Karpas-422 (cell line): ENCODE data around the gene UVSSA. TPM values are rescaled to one million over a fixed set of nuclear protein-coding genes. Genes with fewer than 3 reads are reported as not detected.

ENCODE experiments used
- DNase-seq: peaks from one replicate; pipeline ENCODE4 v3.0.0-alpha.2; 2015
- H2AFZ ChIP-seq: fragments of 200-600 bp; sonication (generic); 2 replicates; pipeline ENCODE4 v1.6.1; 2014; ENCODE audit warnings: antibody characterized with exemption, low read length, mixed read lengths
- H3K27ac ChIP-seq: fragments of 200-600 bp; sonication (generic); 2 replicates; pipeline ENCODE4 v1.5.1; 2014; ENCODE audit warnings: mild to moderate bottlenecking, low read length, moderate library complexity
- H3K27me3 ChIP-seq: fragments of 200-600 bp; sonication (generic); 2 replicates; pipeline ENCODE4 v1.6.1; 2014; ENCODE audit warnings: low read length, mixed read lengths
- H3K36me3 ChIP-seq: fragments of 200-600 bp; sonication (generic); 2 replicates; pipeline ENCODE4 v1.6.1; 2014; ENCODE audit warnings: low read length, mixed read lengths; ENCODE audit not compliant: insufficient read depth
- H3K4me1 ChIP-seq: fragments of 200-600 bp; sonication (generic); 2 replicates; pipeline ENCODE4 v1.6.1; 2014; ENCODE audit warnings: mild to moderate bottlenecking, low read length, mixed read lengths
- H3K4me2 ChIP-seq: fragments of 200-600 bp; sonication (generic); 2 replicates; pipeline ENCODE4 v1.6.1; 2014; ENCODE audit warnings: low read length, low read depth, mild to moderate bottlenecking; ENCODE audit not compliant: poor library complexity, severe bottlenecking
- H3K4me3 ChIP-seq: fragments of 200-600 bp; sonication (generic); 2 replicates; pipeline ENCODE4 v1.5.1; 2014; ENCODE audit warnings: mild to moderate bottlenecking, antibody characterized with exemption, low read length, mixed read lengths
- H3K79me2 ChIP-seq: fragments of 200-600 bp; sonication (generic); 2 replicates; pipeline ENCODE4 v1.6.1; 2014; ENCODE audit warnings: mild to moderate bottlenecking, low read length, mixed read lengths
- H3K9ac ChIP-seq: fragments of 200-600 bp; sonication (generic); 2 replicates; pipeline ENCODE4 v1.6.0; 2014; ENCODE audit warnings: low read length
- H3K9me2 ChIP-seq: fragments of 200-600 bp; sonication (generic), shearing (Covaris generic); replicated peaks from 2 replicates; pipeline ENCODE4 v1.6.0; 2014; ENCODE audit warnings: mild to moderate bottlenecking, low read length, moderate library complexity; ENCODE audit not compliant: insufficient read depth
- H3K9me3 ChIP-seq: fragments of 300-700, 200-600 bp; sonication (generic); 2 replicates; pipeline ENCODE4 v1.6.1; 2014; ENCODE audit warnings: low read length, mixed read lengths
- H4K20me1 ChIP-seq: fragments of 200-600 bp; sonication (generic); 2 replicates; pipeline ENCODE4 v1.6.1; 2014; ENCODE audit warnings: mild to moderate bottlenecking, antibody characterized with exemption, low read length, low read depth; ENCODE audit not compliant: insufficient read depth
- total RNA-seq: library from RNA; depleted of rRNA; stranded (reverse); fragments of >200 nt; shearing (Covaris generic); gene quantifications from 2 replicates; pipeline ENCODE4 v1.2.3, GENCODE V29; 2014; ENCODE audit warnings: low replicate concordance

Gene UVSSA
- total RNA-seq, 1 experiment from 2014 or later: 12.4 TPM

DNA sequence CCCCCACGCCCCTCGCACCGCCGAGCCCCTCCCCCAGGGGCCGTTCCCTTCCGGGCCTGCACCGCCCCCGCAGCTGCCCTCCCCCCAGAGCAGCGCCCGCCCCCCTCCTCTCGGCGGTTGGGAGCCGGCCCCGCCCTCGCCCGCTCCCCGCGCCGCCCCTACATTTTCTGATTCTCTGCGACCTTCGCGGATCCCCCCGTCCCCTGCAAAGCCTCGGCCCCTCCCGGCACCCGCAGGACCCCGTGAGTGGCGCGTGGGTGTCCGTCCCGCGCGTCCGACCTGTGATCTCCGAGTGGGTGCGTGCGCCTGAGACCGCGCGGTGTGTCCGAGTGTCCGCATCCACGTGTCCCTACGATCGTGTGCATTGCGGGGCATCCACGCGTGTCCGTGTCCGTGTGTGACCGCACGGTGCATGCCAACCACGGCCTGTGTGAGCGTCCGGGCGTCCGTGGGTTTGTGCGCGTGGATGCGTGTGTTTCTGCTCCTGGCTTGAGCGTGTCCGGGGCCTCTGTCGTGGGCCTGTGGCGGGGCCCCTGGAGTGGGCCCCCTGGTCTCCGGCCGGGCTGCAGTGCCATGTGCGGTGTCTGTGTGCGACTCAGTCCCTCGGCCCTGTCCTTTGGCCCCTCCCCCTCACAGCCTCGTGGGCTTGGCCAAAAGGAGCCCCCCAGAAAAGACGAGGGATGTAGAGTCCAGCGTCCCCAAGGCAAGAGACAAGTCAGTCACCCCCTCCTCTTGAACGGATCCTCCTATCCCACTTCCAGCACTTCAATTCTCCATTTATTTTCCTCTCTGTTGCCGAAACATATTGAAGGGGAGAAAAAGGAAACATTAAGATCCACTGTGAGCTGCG is 68.0 kb downstream of the UVSSA start:
- H3K79me2 ChIP-seq: no peaks in the 10 kb centered on the region
- H4K20me1 ChIP-seq: no peaks in the 10 kb centered on the region
- no peaks in the 10 kb centered on the region for H3K9me2 ChIP-seq
- H3K27me3 ChIP-seq: no peaks in the 10 kb centered on the region
- H2AFZ ChIP-seq: no peak overlapping the region
- no peak for DNase-seq
- H3K4me1 ChIP-seq: no peaks in the 10 kb centered on the region
- H3K4me3 ChIP-seq: no peak overlapping the region
- H3K9ac ChIP-seq: no peak overlapping the region
- H3K27ac ChIP-seq: no peak overlapping the region
- no peak overlapping the region for H3K4me2 ChIP-seq
- no peaks in the 10 kb centered on the region for H3K9me3 ChIP-seq
- H3K36me3 ChIP-seq: no peaks in the 10 kb centered on the region

DNA sequence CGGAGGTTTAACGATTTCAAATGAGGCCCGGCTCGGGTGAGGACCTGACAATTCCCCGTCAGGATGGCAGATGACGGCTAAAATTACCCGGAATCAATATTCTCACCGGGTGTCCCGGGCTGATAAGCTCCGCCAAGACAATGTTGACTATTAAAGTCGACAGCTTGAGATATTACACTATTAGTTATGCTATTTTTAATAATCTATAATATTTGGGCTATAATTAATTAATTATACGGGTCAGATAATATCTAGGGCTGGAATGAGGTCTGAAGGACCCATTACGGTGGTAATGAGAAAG is 68.6 kb downstream of the UVSSA start:
- Histone ChIP-seq H3K9me2 (no peaks in the 10 kb centered on the region), H3K4me2 (no peak overlapping the region), H3K4me3 (no peak overlapping the region), H3K36me3 (no peaks in the 10 kb centered on the region), H2AFZ (no peak overlapping the region), H3K9ac (no peak overlapping the region), H3K9me3 (no peaks in the 10 kb centered on the region), H3K27me3 (no peaks in the 10 kb centered on the region), H3K27ac (no peak overlapping the region), H4K20me1 (no peaks in the 10 kb centered on the region), H3K79me2 (no peaks in the 10 kb centered on the region), H3K4me1 (no peaks in the 10 kb centered on the region)
- no peak for DNase-seq

DNA sequence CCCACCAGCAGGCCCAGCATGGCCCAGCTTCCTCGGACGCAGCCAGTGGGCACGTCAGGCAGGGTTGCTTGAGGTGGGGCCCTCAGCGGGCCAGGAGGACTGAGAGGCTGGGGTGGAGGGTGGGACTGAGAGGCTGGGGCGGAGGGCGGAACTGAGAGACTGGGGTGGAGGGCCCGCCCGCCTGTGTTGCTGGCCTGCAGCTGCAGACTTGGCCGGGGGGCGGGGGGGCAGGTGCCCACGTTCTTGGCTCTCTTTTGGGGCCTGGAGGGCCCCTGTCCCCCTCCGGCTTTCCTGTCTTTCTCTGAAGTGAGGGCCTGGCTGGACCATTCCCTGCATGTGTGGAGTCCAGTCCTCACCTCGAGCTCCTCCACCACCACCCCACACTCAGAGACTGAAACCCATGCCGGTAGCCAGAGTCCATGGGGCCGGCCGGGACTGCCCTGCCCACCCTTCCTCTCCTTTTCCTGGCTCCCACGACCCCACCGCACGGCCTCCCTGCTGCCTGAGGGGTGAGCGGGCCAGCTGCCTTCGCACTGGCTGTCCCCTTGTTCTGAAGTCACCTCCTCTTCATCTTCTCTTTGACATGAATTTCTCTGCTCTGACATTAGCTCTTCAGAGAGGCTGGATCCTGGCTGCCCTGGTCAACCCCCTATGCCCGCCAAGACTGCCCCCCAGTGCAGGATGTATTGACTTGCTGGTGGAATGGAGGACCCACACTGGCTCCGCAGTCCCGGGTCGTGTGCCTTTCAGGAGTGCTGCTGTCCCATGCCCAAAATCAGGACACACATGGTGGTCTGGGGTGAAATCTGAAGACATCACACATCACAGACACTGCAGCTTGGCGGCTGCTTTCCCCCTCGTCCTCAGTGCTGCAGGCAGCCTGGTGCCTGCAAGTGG is 69.3 kb downstream of the UVSSA start:
- Histone ChIP-seq H3K9ac (no peak overlapping the region), H3K4me1 (no peaks in the 10 kb centered on the region), H3K4me2 (no peak overlapping the region), H2AFZ (no peak overlapping the region), H3K36me3 (no peaks in the 10 kb centered on the region), H3K9me3 (no peaks in the 10 kb centered on the region), H4K20me1 (no peaks in the 10 kb centered on the region), H3K4me3 (no peak overlapping the region), H3K27ac (no peak overlapping the region), H3K79me2 (no peaks in the 10 kb centered on the region), H3K27me3 (no peaks in the 10 kb centered on the region), H3K9me2 (no peaks in the 10 kb centered on the region)
- no peak for DNase-seq

DNA sequence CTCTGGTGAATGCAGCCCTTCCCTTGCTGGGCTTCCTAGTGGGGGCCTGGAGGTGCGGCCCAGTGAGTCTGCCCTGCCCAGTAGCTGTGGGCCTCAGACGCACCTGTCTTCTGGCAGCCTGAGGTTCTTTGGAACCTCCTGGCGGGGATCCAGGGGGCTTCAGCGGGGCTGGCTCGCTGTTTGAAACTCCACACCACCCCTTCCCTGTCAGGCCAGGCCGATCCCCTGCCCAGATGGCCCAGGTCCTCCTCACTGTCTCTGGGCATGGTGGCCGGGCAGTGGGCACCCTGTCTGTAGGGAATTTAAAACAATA is 69.9 kb downstream of the UVSSA start:
- no peaks in the 10 kb centered on the region for H3K27me3 ChIP-seq

GRCh38 chr4:1417522-1418390 is 70.7 kb downstream of the UVSSA start:
- no peak overlapping the region for H3K4me2 ChIP-seq
- no peaks in the 10 kb centered on the region for H3K4me1 ChIP-seq
- no peaks in the 10 kb centered on the region for H3K9me3 ChIP-seq
- no peaks in the 10 kb centered on the region for H4K20me1 ChIP-seq
- no peak overlapping the region for H3K9ac ChIP-seq
- DNase-seq: no peak
- H2AFZ ChIP-seq: no peak overlapping the region
- H3K27ac ChIP-seq: no peak overlapping the region
- no peaks in the 10 kb centered on the region for H3K9me2 ChIP-seq
- H3K79me2 ChIP-seq: no peaks in the 10 kb centered on the region
- no peaks in the 10 kb centered on the region for H3K36me3 ChIP-seq
- H3K27me3 ChIP-seq: no peaks in the 10 kb centered on the region
- H3K4me3 ChIP-seq: no peak overlapping the region

More for the DNA sequence above, 69.9 kb downstream of the UVSSA start:
- no peaks in the 10 kb centered on the region for H4K20me1 ChIP-seq
- no peaks in the 10 kb centered on the region for H3K4me1 ChIP-seq
- no peaks in the 10 kb centered on the region for H3K79me2 ChIP-seq
- no peak overlapping the region for H3K27ac ChIP-seq
- no peaks in the 10 kb centered on the region for H3K9me2 ChIP-seq
- DNase-seq: no peak
- H3K9me3 ChIP-seq: no peaks in the 10 kb centered on the region
- no peak overlapping the region for H3K4me3 ChIP-seq
- no peak overlapping the region for H3K4me2 ChIP-seq
- no peak overlapping the region for H2AFZ ChIP-seq
- no peak overlapping the region for H3K9ac ChIP-seq
- H3K36me3 ChIP-seq: no peaks in the 10 kb centered on the region

DNA sequence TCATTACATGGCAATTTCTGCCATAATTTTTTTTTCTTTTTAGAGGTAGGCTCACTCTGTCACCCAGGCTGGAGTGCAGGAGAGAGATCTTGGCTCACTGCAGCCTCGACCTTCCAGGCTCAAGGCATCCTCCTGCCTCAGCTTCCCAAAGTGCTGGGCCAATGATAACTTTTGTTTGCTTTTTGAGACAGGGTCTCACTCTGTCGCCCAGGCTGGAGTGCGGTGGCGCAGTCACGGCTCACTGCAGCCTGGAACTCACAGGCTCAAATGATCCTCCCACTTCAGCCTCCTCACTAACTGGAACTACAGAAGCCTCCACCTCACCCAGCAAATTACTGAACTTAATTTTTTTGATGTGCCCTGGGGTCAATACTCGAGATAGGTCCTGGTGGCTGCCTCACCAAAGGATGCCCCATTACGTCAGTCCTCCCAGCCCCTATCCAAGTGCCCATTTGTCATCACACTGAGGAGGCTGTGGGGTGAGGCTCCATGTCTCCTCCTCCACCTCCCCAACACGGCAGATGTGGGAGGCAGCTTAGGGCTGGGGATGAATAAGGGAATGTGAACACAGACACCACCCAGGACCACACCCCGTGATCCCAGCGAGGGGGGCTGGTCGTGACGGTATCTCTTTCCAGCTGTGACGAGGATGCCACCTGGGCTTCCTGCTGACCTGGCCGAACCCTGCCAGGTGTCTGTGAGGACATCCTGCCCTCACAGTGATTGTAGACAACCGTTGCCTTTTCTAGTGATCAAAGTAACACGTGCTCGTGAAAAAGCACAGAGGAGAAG is 71.7 kb downstream of the UVSSA start:
- Histone ChIP-seq H3K27me3 (no peaks in the 10 kb centered on the region), H3K79me2 (no peaks in the 10 kb centered on the region), H4K20me1 (no peaks in the 10 kb centered on the region), H3K4me2 (no peak overlapping the region), H3K27ac (no peak overlapping the region), H3K36me3 (no peaks in the 10 kb centered on the region), H3K9me2 (no peaks in the 10 kb centered on the region), H3K4me1 (no peaks in the 10 kb centered on the region), H3K9ac (no peak overlapping the region), H2AFZ (no peak overlapping the region), H3K4me3 (no peak overlapping the region), H3K9me3 (no peaks in the 10 kb centered on the region)
- DNase-seq: no peak

DNA sequence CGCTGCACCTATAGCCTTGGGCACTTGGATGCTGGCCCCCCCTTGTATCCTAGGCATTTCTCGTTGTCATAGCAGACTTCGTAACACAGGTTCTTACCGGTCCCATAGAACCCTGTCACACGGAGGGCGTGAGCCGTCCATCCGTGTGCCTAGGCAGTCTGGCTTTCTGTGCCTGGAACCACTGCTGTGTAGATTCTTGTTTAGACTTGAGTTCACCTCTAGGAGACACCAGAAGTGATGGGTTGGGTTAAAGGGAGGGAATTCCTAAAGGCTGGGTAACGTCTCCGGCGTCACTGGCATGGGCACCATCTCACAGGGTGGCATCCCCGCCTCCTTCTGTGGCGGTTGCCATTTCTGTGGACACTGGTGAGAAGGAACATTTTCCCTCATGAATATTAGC is 72.7 kb downstream of the UVSSA start:
- Histone ChIP-seq H3K27ac (no peak overlapping the region), H3K4me1 (no peaks in the 10 kb centered on the region), H3K4me2 (no peak overlapping the region), H3K36me3 (no peaks in the 10 kb centered on the region), H4K20me1 (no peaks in the 10 kb centered on the region), H3K9me3 (no peaks in the 10 kb centered on the region), H3K79me2 (no peaks in the 10 kb centered on the region), H3K27me3 (no peaks in the 10 kb centered on the region), H3K4me3 (no peak overlapping the region), H3K9ac (no peak overlapping the region), H3K9me2 (no peaks in the 10 kb centered on the region), H2AFZ (no peak overlapping the region)
- DNase-seq: no peak
